Hematopoietic multipotent progenitor cell treated with erythropoietin and hydrocortisone succinate and interleukin-3 and kit ligand, for 8 days (in vitro differentiated cells): Measurements from ENCODE around the gene BMS1.
"Not testable (repeated sequence)": the region's sequence is repeated elsewhere in the genome, so short reads cannot be mapped to it uniquely, and the experiment has no call there.

Source experiments
- DNase-seq: peaks from one replicate; pipeline ENCODE4 v3.0.0-alpha.2; 2015

Gene BMS1

GRCh38 chr10:42866115-42866995, 83.8 kb downstream of the BMS1 start:
- peak; percentile 20 for DNase-seq

- DNase-seq, result no peak
These were observed 85.0 kb downstream of the BMS1 start for GRCh38 chr10:42867571-42867970.

GRCh38 chr10:42868530-42868929, 85.9 kb downstream of the BMS1 start:
- no peak for DNase-seq

GRCh38 chr10:42869977-42870350, 87.4 kb downstream of the BMS1 start:
- no peak for DNase-seq

GRCh38 chr10:42871138-42871641, 88.6 kb downstream of the BMS1 start:
- DNase-seq, result not testable (repeated sequence)

- no peak for DNase-seq
These were observed 89.2 kb downstream of the BMS1 start for GRCh38 chr10:42871823-42872222.

- no peak for DNase-seq
These were observed 90.4 kb downstream of the BMS1 start for GRCh38 chr10:42872865-42873435.

- no peak for DNase-seq
These were observed 92.3 kb downstream of the BMS1 start for GRCh38 chr10:42874713-42875387.

GRCh38 chr10:42875388-42875755, 92.8 kb downstream of the BMS1 start:
- no peak for DNase-seq

GRCh38 chr10:42875798-42876341, 93.3 kb downstream of the BMS1 start:
- no peak for DNase-seq

GRCh38 chr10:42876476-42876875, 93.9 kb downstream of the BMS1 start:
- no peak for DNase-seq

GRCh38 chr10:42876945-42877344, 94.3 kb downstream of the BMS1 start:
- DNase-seq, result no peak

GRCh38 chr10:42877496-42878030, 95.0 kb downstream of the BMS1 start:
- DNase-seq, result no peak

GRCh38 chr10:42878134-42878820, 95.7 kb downstream of the BMS1 start:
- DNase-seq, result no peak

GRCh38 chr10:42878821-42879195, 96.2 kb downstream of the BMS1 start:
- DNase-seq, result no peak

GRCh38 chr10:42879380-42880254, 97.0 kb downstream of the BMS1 start:
- no peak for DNase-seq

- DNase-seq, result no peak
These were observed 97.6 kb downstream of the BMS1 start for GRCh38 chr10:42880255-42880620.

- DNase-seq, result no peak
These were observed 100.0 kb downstream of the BMS1 start for GRCh38 chr10:42882597-42882996.
